ENCODE results near the gene HCAR3.

HCAR3 gene

GRCh38 chr12:122747224-122748135 is 30.9 kb upstream of the HCAR3 start:
- no peak overlapping the region for H3K4me3 ChIP-seq (ENCODE audit: low read depth, low read length)
- no peak for DNase-seq (ENCODE audit: low read depth)
- TF ChIP-seq CTCF (IDR thresholded peaks at IDR 0.05; ENCODE audit: insufficient read depth, low read depth, low read length, missing control alignments): no peak

DNA sequence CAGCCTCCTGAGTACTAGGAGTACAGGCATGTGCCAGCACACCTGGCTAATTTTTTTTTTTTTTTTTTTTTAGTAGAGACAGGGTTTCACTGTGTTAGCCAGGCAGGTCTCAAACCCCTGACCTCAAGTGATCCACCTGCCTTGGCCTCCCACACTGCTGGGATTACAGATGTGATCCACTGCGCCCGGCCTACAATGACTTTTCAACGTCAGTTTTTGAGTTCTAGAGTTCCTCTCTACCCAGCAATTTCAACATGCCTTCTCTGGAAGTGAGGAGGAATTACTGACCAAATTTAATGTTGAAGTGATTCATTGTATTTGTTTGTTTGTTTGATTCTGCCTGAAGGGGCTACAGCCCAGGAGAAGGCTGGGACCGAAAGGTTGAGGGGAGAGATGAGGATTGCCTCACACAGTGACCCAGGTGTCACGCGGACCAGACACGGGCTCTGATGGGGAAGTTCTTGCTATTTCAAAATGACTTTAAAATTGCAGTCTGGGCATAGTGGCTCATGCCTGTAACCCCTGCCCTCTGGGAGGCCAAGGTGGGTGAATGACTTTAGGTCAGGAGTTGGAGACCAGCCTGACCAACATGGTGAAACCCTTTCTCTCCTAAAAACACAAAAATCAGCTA is 27.4 kb upstream of the HCAR3 start:
- no peak for TF ChIP-seq CTCF (IDR thresholded peaks at IDR 0.05; ENCODE audit: insufficient read depth, low read depth, low read length, missing control alignments)
- H3K4me3 ChIP-seq (ENCODE audit: low read depth, low read length): no peak overlapping the region
- no peak for DNase-seq (ENCODE audit: low read depth)

DNA sequence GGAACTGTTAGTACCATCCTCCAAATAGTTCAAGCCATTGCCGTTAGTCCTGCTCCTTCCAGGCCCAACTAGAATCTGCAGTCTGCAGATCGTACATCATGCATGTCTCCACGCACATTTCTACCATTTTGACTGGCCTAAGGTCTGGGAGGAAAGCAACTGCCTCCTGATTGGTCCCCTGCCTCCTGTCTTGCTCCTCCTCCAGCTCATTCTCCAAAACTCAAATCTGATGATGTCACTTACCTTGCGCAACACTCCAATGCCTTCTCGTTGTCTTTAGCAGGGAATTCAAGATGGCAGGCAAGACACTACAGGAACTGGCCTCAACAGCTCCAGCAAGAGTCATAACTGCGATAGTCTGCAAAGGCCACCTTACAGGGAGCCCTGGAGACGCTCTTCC is 23.7 kb upstream of the HCAR3 start:
- no peak overlapping the region for H3K4me3 ChIP-seq (ENCODE audit: low read depth, low read length)
- no peak for DNase-seq (ENCODE audit: low read depth)
- no peak for TF ChIP-seq CTCF (IDR thresholded peaks at IDR 0.05; ENCODE audit: insufficient read depth, low read depth, low read length, missing control alignments)

DNA sequence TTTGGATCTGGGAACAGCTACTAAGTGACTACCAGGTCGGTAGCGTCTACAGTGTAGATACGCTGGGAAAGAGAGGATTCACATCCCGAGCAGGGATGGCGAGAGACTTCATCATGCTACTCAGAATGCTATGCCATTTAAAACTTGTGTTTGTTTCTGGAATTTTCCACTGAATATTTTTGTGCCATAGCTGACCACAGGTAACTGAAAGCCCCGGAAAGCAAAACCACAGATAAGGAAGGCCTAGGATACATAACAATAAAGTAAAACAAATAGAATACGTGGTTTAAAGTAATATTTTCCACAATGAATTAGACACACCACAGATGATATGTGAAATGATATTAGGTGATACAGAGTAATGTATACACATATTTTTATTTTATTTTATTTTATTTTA is 22.0 kb upstream of the HCAR3 start:
- no peak for TF ChIP-seq CTCF (IDR thresholded peaks at IDR 0.05; ENCODE audit: insufficient read depth, low read depth, low read length, missing control alignments)
- no peak for DNase-seq (ENCODE audit: low read depth)
- no peak overlapping the region for H3K4me3 ChIP-seq (ENCODE audit: low read depth, low read length)

DNA sequence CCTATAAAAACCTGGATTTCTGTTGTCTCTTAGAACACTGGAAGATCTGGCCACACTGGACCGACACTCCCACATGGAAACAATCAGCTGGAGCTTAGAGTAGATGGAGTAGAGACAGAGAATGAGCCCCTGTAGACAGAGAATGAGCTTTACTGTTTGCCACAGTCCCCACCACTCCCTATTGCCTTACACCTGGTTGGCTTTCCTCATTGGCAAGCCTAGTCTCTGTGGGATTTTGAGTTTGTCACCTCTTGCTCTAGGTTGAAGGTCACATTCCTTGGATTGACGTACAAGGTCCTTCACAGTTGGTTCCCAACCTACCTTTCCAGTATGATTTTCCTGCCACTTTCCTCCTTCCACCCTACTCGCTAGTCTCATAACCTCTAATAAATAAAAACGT is 16.0 kb upstream of the HCAR3 start:
- H3K4me3 ChIP-seq (ENCODE audit: low read depth, low read length): no peak overlapping the region
- no peak for TF ChIP-seq CTCF (IDR thresholded peaks at IDR 0.05; ENCODE audit: insufficient read depth, low read depth, low read length, missing control alignments)
- no peak for DNase-seq (ENCODE audit: low read depth)

GRCh38 chr12:122732170-122732569 is 15.6 kb upstream of the HCAR3 start:
- no peak overlapping the region for H3K4me3 ChIP-seq (ENCODE audit: low read depth, low read length)
- no peak for DNase-seq (ENCODE audit: low read depth)
- no peak for TF ChIP-seq CTCF (IDR thresholded peaks at IDR 0.05; ENCODE audit: insufficient read depth, low read depth, low read length, missing control alignments)
